NOMO-1 (cell line): Measurements from ENCODE around the gene TMTC3.
A peak's percentile ranks its signal among the peaks of the same experiment; 100 is the strongest.

Source experiments
- DNase-seq, 2 experiments: peaks; one replicate each; lab custom pipeline; 2025; ENCODE audit not compliant: unreplicated experiment in 2 of 2; lab: John Stamatoyannopoulos, UW

The TMTC3 gene

GRCh38 chr12:88219861-88220260 lies 77.8 kb downstream of the TMTC3 start:
- DNase-seq: no peak

GRCh38 chr12:88223519-88223918 lies 81.4 kb downstream of the TMTC3 start:
- DNase-seq: no peak

GRCh38 chr12:88225776-88226175 lies 83.7 kb downstream of the TMTC3 start:
- DNase-seq: peak in 1 of 2 experiments; percentile 8

GRCh38 chr12:88227263-88227662 lies 85.2 kb downstream of the TMTC3 start:
- peak in 1 of 2 experiments; percentile 4 for DNase-seq

GRCh38 chr12:88227871-88228270 lies 85.8 kb downstream of the TMTC3 start:
- no peak for DNase-seq

- DNase-seq: no peak
Measured at GRCh38 chr12:88228720-88229119, 86.6 kb downstream of the TMTC3 start.

GRCh38 chr12:88230271-88230670 lies 88.2 kb downstream of the TMTC3 start:
- DNase-seq: no peak

- no peak for DNase-seq
Measured at GRCh38 chr12:88235183-88235833, 93.2 kb downstream of the TMTC3 start.

GRCh38 chr12:88237954-88238353 lies 95.8 kb downstream of the TMTC3 start:
- peak in 1 of 2 experiments; percentile 42 for DNase-seq

- DNase-seq: no peak
Measured at GRCh38 chr12:88238406-88238805, 96.3 kb downstream of the TMTC3 start.

GRCh38 chr12:88241862-88242570 lies 99.9 kb downstream of the TMTC3 start:
- no peak for DNase-seq

- no peak for DNase-seq
Measured at GRCh38 chr12:88242571-88242925, 100.4 kb downstream of the TMTC3 start.

- DNase-seq: no peak
Measured at GRCh38 chr12:88242939-88243338, 100.8 kb downstream of the TMTC3 start.

GRCh38 chr12:88243982-88244381 lies 101.9 kb downstream of the TMTC3 start:
- no peak for DNase-seq

- DNase-seq: no peak
Measured at GRCh38 chr12:88245905-88246304, 103.8 kb downstream of the TMTC3 start.

GRCh38 chr12:88247241-88247643 lies 105.1 kb downstream of the TMTC3 start:
- DNase-seq: no peak

- DNase-seq: no peak
Measured at GRCh38 chr12:88248606-88249005, 106.5 kb downstream of the TMTC3 start.
